ENCODE measurements around the gene KHDC1.
"Not testable (repeated sequence)": the region's sequence is repeated elsewhere in the genome, so short reads cannot be mapped to it uniquely, and the experiment has no call there.

Gene KHDC1

GRCh38 chr6:73262671-73263569 is at the start of gene KHDC1:
KHDC1 (minus strand) TSS chr6:73263196; CDS start chr6:73242517, 20,679 bp downstream.
- DNase-seq, result peak; percentile 23

DNA sequence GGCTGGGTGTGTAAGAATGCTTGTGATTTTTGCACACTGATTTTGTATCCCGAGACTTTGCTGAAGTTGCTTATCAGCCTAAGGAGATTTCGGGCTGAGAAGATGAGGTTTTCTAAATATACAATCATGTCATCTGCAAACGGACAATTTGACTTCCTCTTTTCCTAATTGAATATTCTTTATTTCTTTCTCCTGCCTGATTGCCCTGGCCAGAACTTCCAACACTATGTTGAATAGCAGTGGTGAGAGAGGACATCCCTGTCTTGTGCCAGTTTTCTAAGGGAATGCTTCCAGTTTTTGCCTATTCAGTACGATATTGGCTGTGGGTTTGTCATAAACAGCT is 47.5 kb upstream of the KHDC1 start:
- not testable (repeated sequence) for DNase-seq

GRCh38 chr6:73309785-73310502 is 46.9 kb upstream of the KHDC1 start:
- DNase-seq, result peak; percentile 55

- no peak for DNase-seq
These were observed 46.5 kb upstream of the KHDC1 start for GRCh38 chr6:73309535-73309784.

- DNase-seq, result no peak
These were observed 45.9 kb upstream of the KHDC1 start for GRCh38 chr6:73308712-73309534.

GRCh38 chr6:73303773-73304172 is 40.8 kb upstream of the KHDC1 start:
- not testable (repeated sequence) for DNase-seq

GRCh38 chr6:73302339-73302738 is 39.3 kb upstream of the KHDC1 start:
- DNase-seq, result no peak

DNA sequence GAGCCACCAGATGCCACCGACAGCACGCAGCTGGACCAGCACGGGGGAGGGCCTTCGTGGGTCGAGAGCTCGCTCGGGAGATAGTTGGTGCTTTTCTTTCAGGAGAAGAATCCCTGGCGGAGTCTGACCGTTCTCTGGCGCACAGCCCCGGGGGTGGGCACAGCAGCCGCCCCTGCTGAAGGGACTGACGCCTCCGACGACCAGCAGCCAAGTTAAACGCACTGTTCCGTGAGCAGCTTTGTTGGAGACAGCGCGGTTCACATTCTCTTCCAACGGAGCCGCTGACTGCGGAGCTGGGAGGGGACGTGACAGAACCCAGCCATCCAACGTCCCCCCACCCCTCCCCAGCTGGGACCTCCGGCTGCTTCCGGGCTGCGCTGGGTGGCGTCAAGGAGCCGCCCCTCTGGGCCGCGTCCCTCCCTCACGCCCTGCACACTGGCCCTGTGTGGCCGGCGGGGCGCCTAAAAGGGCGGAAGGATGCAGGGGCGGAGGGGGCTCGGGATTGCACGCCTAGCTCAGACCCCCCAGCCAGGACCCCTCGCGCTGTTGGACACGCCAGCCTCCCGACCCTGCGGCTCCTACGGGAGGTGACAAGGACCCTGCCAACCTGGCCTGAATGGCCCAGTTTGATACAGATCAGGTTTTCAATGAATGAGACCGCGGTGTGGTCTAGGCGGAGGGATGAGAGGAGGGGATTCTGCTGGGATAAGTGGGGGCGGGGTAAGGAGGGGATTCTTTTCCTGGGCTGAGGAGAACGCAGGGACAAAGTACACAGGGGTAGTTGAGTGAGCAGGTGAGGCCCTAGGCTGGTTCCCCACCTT is 36.4 kb upstream of the KHDC1 start:
- no peak for DNase-seq

- no peak for DNase-seq
These were observed 30.3 kb upstream of the KHDC1 start for GRCh38 chr6:73293331-73293730.

DNA sequence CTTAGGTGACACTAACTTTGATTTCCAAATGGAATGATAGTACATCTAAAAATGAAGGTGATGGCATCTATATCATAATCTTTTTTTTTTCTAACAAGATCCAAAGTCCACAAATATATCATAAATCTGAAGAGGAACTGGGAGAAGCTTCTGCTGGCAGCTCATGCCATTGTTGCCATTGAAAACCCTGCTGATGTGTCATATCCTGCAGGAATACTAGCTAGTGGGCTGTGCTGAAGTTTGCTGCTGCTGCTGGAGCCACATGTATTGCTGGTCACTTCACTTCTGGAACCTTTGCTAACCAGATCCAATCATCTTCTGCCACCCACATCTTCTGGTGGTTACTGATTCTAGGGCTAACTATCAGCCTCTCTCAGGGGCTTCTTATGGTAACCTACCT is 27.4 kb upstream of the KHDC1 start:
- DNase-seq, result no peak

GRCh38 chr6:73286752-73287151 is 23.8 kb upstream of the KHDC1 start:
- no peak for DNase-seq

DNA sequence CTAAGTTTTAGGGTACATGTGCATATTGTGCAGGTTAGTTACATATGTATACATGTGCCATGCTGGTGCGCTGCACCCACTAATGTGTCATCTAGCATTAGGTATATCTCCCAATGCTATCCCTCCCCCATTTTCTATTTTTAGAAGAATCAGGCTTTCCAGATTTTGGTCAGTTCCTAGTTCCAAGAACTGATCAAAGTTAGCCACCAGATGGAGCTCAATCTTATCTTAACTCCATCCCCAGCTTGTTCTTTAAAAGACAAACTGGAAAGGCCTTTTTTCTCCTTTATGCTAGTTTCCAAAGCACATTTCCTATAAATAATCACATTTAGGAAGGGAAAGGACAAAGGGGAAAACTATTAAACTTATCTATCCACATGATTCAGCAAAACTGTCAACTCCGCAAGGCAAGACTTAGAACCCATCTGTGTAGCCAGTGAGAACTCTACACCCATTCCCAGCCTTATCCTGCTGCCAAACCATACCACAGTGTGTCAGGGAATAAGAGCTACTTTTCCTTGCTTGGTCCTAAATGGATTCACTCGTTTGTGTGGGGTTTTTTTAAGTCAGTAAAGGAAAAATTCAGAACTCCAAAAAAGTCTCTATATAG is 22.8 kb upstream of the KHDC1 start:
- DNase-seq, result peak; percentile 10

GRCh38 chr6:73282871-73283270 is 19.9 kb upstream of the KHDC1 start:
- DNase-seq, result no peak

DNA sequence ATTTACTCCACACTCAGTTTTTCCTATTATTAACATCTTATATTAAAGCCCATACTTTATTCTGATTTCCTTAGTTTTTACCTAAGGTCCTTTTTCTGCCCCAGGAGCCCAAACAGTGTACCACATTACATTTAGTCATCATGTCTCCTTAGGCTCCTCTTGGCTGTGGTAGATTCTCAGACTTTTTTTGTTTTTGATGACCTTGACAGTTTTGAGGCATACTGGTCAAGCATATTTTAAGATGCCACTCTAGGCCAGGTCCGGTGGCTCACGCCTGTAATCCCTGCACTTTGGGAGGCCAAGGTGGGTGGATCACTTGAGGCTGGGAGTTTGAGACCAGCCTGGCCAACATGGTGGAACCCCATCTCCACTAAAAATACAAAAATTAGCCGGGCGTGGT is 18.7 kb upstream of the KHDC1 start:
- DNase-seq, result not testable (repeated sequence)

GRCh38 chr6:73269296-73269695 is 6.3 kb upstream of the KHDC1 start:
- not testable (repeated sequence) for DNase-seq

DNA sequence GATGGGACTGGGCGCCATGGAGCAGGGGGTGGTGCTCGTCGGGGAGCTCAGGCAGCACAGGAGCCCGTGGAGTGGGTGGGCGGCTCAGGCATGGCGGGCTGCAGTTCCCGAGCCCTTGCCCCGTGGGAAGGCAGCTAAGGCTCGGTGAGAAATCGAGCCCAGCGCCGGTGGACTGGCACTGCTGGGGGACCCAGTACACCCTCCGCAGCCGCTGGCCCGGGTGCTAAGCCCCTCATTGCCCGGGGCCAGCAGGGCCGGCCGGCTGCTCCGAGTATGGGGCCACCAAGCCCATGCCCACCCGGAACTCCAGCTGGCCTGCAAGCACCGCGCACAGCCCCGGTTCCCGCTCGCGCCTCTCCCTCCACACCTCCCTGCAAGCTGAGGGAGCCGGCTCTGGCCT is 5.9 kb upstream of the KHDC1 start:
- DNase-seq, result not testable (repeated sequence)

- no peak for DNase-seq
These were observed 1.4 kb upstream of the KHDC1 start for GRCh38 chr6:73264446-73264845.

- DNase-seq, result no peak
These were observed 544 bp upstream of the KHDC1 start for GRCh38 chr6:73263570-73263909.

DNA sequence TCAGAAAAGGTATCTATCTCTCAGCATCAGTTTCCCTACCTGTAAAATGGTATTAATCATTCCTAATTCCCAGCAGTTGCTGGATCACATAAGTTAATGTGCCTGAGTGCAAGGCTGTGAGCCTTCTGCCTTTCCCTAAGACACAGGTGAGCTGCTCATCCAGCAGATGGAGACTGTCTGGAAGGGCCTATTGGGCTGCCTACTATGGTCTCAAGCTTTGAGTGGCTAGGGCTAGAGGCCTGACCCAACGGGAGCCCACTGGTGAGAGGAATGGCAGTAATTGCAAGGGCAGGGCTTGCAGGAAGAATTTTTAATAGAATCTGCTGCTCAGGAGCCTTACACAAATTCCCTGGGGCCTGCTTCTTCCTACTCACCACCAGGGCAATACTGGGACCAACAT is 4.3 kb downstream of the KHDC1 start:
- DNase-seq, result no peak

DNA sequence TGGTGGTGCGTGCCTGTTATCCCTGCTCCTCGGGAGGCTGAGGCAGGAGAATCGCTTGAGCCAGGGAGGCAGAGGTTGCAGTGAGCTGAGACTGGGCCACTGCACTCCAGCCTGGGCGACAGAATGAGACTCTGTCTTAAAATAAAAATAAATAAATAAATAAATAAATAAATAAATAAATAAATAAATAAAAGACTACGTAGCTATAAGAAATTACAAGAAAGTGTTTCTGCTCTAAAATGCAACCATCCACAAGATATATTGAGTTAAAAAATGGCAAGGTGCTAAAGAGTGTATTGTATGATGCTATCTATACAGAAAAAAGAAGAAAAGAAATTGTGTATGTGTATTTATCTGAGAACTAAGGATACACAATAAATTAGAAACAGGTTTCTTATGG is 8.7 kb downstream of the KHDC1 start:
- not testable (repeated sequence) for DNase-seq

DNA sequence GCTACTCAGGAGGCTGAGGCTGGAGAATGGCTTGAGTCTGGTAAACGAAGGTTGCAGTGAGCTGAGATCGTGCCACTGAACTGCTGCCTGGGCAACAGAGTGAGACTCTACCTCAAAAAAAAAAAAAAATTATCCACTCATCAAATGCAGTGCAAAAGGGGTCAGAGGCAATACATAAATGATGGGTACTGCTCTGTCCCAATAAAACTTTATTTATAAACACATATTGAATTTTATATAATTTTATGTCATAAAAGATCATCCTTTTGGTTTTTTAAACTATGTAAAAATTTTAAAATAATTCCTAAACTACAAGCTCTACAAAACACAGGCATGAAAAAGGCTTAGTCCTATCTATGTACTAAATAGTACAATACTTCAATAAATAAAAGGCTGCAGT is 10.3 kb downstream of the KHDC1 start:
- DNase-seq, result no peak

DNA sequence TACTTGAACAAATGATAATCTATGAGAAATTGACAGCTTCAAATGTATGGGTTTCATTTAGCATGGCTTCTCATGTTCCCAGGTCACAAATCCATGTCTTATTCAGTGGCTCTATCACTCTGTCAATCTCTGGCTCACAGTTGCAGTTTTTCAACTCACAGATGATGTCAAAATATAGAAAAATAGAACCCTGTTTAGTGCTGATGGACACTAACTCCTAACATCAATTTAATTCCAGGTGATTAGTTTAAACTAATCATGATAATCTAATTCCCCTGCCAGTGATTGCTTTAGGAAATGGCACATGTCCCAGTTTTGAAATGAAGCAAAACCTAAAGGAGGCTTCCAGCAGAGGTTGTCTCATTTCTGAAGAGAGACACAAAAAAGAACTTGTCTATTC is 13.0 kb downstream of the KHDC1 start:
- peak; percentile 53 for DNase-seq

Measured in NCI-H446 treated with DMSO at 0.1 percent for 48 hours (cell line).